ENCODE measurements around the gene FAH.

Gene FAH

DNA sequence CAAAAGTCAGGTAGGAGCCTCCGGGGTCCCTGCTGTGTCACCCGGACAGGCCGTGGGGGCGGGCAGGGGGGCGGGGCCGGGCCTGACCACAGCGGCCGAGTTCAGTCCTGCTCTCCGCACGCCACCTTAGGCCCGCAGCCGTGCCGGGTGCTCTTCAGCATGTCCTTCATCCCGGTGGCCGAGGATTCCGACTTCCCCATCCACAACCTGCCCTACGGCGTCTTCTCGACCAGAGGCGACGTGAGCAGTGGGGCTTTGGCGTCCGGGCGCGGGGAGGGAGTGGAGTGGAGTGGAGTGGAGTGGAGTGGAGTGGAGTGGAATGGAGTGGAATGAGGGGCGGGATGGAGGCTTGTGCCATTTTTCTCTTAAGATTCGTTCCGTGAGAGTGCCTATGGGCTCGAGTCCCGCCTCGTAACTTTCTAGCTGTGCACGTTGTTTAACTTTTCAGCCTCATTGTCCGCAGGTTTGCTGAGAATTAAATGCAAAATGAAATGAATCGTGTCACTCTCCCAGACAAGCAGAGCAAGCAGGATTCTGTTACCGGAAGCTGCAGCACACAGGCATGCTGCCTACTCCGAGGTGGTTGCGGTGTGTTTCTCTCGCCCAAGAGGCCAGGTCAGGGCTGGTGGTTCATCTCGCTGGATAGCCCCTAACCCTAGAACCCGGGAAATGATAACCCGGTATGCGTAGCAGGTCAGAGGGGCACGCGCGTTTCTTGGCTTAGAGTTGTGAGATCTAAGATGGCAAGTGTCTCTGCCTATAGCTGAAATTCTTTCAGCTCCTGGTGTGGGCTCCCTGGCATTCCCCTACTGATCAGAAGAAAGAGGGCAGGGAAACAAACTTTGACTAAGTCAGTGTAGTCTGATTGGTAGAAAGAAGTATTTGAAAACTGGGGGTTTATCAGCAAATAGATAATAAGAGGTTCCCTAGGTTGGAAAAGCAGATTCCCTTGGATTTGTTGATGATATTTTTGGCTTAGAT is at the start of gene FAH:
Gene FAH (plus strand): TSS at position 104 of the 981 bp plus-strand sequence. CDS start 56 bp downstream, at position 160.
- TF ChIP-seq ZFX (IDR thresholded peaks at IDR 0.05; ENCODE audit: borderline replicate concordance) = no peak
- TF ChIP-seq, protein P1, sequence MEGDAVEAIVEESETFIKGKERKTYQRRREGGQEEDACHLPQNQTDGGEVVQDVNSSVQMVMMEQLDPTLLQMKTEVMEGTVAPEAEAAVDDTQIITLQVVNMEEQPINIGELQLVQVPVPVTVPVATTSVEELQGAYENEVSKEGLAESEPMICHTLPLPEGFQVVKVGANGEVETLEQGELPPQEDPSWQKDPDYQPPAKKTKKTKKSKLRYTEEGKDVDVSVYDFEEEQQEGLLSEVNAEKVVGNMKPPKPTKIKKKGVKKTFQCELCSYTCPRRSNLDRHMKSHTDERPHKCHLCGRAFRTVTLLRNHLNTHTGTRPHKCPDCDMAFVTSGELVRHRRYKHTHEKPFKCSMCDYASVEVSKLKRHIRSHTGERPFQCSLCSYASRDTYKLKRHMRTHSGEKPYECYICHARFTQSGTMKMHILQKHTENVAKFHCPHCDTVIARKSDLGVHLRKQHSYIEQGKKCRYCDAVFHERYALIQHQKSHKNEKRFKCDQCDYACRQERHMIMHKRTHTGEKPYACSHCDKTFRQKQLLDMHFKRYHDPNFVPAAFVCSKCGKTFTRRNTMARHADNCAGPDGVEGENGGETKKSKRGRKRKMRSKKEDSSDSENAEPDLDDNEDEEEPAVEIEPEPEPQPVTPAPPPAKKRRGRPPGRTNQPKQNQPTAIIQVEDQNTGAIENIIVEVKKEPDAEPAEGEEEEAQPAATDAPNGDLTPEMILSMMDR (IDR thresholded peaks at IDR 0.05) = no peak
- peak within 1 kb of the TSS; percentile 64 for H3K27ac ChIP-seq

- H3K27ac ChIP-seq = no peak overlapping the region
- TF ChIP-seq, protein P1 (IDR thresholded peaks at IDR 0.05) = no peak
- no peak for TF ChIP-seq ZFX (IDR thresholded peaks at IDR 0.05; ENCODE audit: borderline replicate concordance)
Measured at GRCh38 chr15:80105193-80105592, 47.6 kb upstream of the FAH start.

DNA sequence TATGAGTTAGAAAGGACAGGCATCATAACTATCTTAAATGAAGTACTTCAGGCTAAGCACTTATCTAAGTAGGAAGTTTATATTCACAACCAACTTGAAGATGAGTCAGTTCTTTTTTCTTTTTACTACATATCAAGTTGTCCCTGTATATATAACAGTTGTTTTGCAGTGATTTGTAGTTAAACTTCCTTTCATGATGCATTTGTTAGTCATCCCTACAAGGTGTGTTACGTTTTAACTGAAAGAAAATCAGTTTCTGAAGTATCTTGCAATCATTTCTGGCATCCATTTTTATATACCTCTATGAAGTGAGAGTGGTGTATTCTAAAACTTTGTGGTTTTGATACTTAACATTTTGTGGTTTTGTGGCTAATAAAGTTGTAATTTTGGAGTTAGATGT is 47.2 kb upstream of the FAH start:
- no peak for TF ChIP-seq ZFX (IDR thresholded peaks at IDR 0.05; ENCODE audit: borderline replicate concordance)
- TF ChIP-seq, protein P1 (IDR thresholded peaks at IDR 0.05) = no peak
- H3K27ac ChIP-seq = no peak overlapping the region

DNA sequence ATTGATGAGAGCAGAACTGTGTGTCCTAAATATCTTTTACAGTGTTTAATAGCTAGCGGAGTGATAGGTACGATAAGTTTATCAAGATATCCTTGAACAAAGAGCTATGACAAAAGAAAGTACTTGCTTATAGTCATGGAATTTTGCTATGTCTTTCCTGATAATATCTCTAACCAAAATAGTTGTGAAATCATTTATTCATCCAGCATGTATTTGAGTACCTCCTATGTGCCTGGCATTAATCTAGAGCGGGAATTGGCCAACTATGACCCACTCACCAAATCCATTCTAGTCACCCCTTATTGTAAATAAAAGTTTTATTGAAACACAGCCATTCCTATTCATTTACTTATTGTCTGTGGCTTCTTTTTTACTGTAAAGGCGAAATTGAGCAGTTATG is 46.7 kb upstream of the FAH start:
- no peak overlapping the region for H3K27ac ChIP-seq
- TF ChIP-seq, protein P1 (IDR thresholded peaks at IDR 0.05) = no peak
- no peak for TF ChIP-seq ZFX (IDR thresholded peaks at IDR 0.05; ENCODE audit: borderline replicate concordance)

DNA sequence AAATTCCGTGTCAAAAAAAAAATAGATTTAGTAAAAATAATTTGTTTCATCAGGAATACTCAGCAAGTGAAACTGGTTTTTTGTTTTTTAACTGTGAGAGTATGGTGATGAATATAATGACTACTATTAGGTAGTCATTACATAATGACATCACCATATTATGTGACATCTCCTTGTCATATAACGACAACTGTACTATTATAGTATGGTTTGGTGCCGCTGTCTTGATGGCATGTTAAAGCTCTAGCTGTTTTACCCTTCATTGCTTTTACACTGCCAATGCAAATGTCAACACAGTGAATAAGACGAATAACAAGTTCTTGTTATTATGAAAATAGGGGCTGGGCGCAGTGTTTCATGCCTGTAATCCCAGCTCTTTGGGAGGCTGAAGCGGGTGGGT is 45.6 kb upstream of the FAH start:
- TF ChIP-seq ZFX (IDR thresholded peaks at IDR 0.05; ENCODE audit: borderline replicate concordance) = no peak
- TF ChIP-seq, protein P1 (IDR thresholded peaks at IDR 0.05) = no peak
- H3K27ac ChIP-seq = no peak overlapping the region

DNA sequence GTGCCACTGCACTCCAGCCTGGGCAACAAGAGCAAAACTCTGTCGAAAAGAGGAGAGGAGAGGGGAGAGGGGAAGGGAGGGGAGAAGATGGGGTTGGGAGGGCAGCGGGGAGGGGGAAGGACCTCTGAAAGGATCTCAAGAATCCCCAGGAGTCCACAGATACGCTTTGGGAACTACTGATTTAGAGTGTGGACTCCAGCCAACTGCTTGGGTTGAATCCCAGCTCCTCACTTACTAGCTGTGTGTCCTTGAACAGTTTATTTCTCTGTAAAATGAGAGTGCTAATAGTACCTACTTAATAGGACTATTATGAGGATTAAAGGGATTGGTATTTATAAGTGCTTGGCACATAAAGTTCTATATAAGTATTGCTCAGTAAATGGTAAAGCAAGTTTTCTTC is 45.0 kb upstream of the FAH start:
- H3K27ac ChIP-seq = no peak overlapping the region
- TF ChIP-seq ZFX (IDR thresholded peaks at IDR 0.05; ENCODE audit: borderline replicate concordance) = no peak
- TF ChIP-seq, protein P1 (IDR thresholded peaks at IDR 0.05) = no peak

DNA sequence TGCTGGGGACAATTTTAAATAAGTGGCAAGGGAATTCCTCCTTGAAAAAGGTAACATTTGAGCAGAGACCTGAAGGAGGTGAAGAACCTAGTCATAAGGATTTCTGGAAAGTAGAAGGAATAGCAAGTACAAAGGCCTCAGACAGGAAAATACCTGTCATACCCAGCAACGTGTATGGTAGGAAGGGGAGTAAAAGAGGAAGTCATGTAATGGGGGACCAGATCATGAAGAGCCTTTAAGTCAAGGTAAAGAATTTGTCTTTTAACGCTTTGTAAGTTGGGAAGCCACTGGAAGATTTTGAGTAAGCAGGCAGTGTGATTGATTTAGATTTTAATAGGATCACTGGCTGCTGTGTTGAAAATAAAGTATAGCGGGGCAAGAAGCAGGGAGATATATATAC is 43.4 kb upstream of the FAH start:
- TF ChIP-seq ZFX (IDR thresholded peaks at IDR 0.05; ENCODE audit: borderline replicate concordance) = no peak
- TF ChIP-seq, protein P1 (IDR thresholded peaks at IDR 0.05) = no peak
- H3K27ac ChIP-seq = no peak overlapping the region

Measured in 22Rv1 (cell line).